Keratinocyte (primary cell): Measurements from ENCODE around the gene ENGASE. TPM values are rescaled to one million over a fixed set of nuclear protein-coding genes. Genes with fewer than 3 reads are reported as not detected.

Source experiments
- DNase-seq: peaks from one replicate; pipeline ENCODE4 v3.0.0-alpha.2; 2011; ENCODE audit warnings: low read depth, missing footprints, low spot score
- FAIRE-seq: peaks from 2 replicates; lab custom pipeline; 2011; peaks lifted over from hg19 to GRCh38; lab: Jason Lieb, UNC
- H2AFZ ChIP-seq: 2 replicates; pipeline ENCODE4 v1.6.0; 2012; ENCODE audit warnings: low read length, control low read depth, inconsistent platforms; ENCODE audit not compliant: control insufficient read depth
- H3K27ac ChIP-seq: 2 replicates; pipeline ENCODE4 v1.5.1; 2011; ENCODE audit warnings: low read length; ENCODE audit not compliant: control insufficient read depth, insufficient read depth
- H3K27me3 ChIP-seq: 3 replicates; pipeline ENCODE4 v1.6.0; 2011; ENCODE audit warnings: low read length; ENCODE audit not compliant: control insufficient read depth, insufficient read depth; ENCODE audit errors: extremely low read depth
- H3K36me3 ChIP-seq, 2 experiments: 2 replicates in 1 of 2; 3 replicates in 1 of 2; pipeline ENCODE4 v1.5.1; 2011; ENCODE audit warnings: low read length in 2 of 2, mild to moderate bottlenecking in 1 of 2; ENCODE audit not compliant: control insufficient read depth in 2 of 2, insufficient read depth in 2 of 2; ENCODE audit errors: extremely low read depth in 1 of 2
- H3K4me1 ChIP-seq: 3 replicates; pipeline ENCODE4 v1.5.1; 2011; ENCODE audit warnings: low read length; ENCODE audit not compliant: control insufficient read depth, insufficient read depth; ENCODE audit errors: extremely low read depth
- H3K4me2 ChIP-seq: 3 replicates; pipeline ENCODE4 v1.6.0; 2011; ENCODE audit warnings: low read depth, low read length; ENCODE audit not compliant: control insufficient read depth, insufficient read depth; ENCODE audit errors: extremely low read depth
- H3K4me3 ChIP-seq, 3 experiments: fragments of 200-600 bp in 1 of 3; sonication (generic) in 1 of 3; 2 replicates in 2 of 3; 3 replicates in 1 of 3; pipeline ENCODE4 v1.5.1; 2011 to 2016; ENCODE audit warnings: low read length in 3 of 3, mild to moderate bottlenecking in 3 of 3, control low read depth in 2 of 3, inconsistent platforms in 1 of 3, low read depth in 1 of 3, mixed read lengths in 1 of 3, mixed run types in 1 of 3, moderate library complexity in 1 of 3; ENCODE audit not compliant: control insufficient read depth in 2 of 3, insufficient read depth in 2 of 3; ENCODE audit errors: extremely low read depth in 1 of 3
- H3K79me2 ChIP-seq: 2 replicates; pipeline ENCODE4 v1.6.0; 2012; ENCODE audit warnings: low read length; ENCODE audit not compliant: control insufficient read depth, insufficient read depth
- H3K9ac ChIP-seq: 3 replicates; pipeline ENCODE4 v1.6.0; 2011; ENCODE audit warnings: low read length; ENCODE audit not compliant: control insufficient read depth, insufficient read depth; ENCODE audit errors: extremely low read depth
- H3K9me1 ChIP-seq: 3 replicates; pipeline ENCODE4 v1.6.0; 2011; ENCODE audit warnings: low read length; ENCODE audit not compliant: control insufficient read depth, insufficient read depth; ENCODE audit errors: extremely low read depth
- H3K9me3 ChIP-seq: 2 replicates; pipeline ENCODE4 v1.5.1; 2012; ENCODE audit warnings: low read depth, low read length; ENCODE audit not compliant: control insufficient read depth
- H4K20me1 ChIP-seq: 3 replicates; pipeline ENCODE4 v1.6.0; 2011; ENCODE audit warnings: low read length; ENCODE audit not compliant: control insufficient read depth, insufficient read depth; ENCODE audit errors: extremely low read depth
- EZH2 ChIP-seq: IDR thresholded peaks from one replicate; pipeline ENCODE4 v1.6.1; 2012; ENCODE audit warnings: inconsistent platforms, mild to moderate bottlenecking, low read length, moderate library complexity
- dilution Hi-C: fragments of 300-500 bp; cut with MboI; formaldehyde crosslinking; loops from one replicate; pipeline ENCODE4 v1.7.0; 2020; ENCODE audit warnings: low sequenced_read_pairs; ENCODE audit not compliant: extremely low pct_ligation_motif_present
- polyA plus RNA-seq, 5 experiments: library from polyadenylated mRNA; depleted of rRNA in 3 of 5; stranded (reverse) in 3 of 5; stranded (forward) in 1 of 5; unstranded in 1 of 5; fragments of >200 nt; gene quantifications; 1 replicate in 1 of 5; 2 replicates in 3 of 5; 3 replicates in 1 of 5; pipeline versions ENCODE4 v1.2.1 to v1.2.3, GENCODE V29; 2011 to 2012; ENCODE audit warnings: missing spikeins in 2 of 5, low read depth in 1 of 5, low replicate concordance in 1 of 5
- TF ChIP-seq, protein P1 (sequence below), 3 experiments: IDR thresholded peaks in 1 of 3; conservative IDR thresholded peaks in 1 of 3; optimal IDR thresholded peaks in 1 of 3; 2 replicates in 2 of 3; 3 replicates in 1 of 3; pipeline versions ENCODE3 to v1.5.1; 2011; ENCODE audit warnings: low read length in 3 of 3, mild to moderate bottlenecking in 3 of 3, moderate library complexity in 2 of 3, control low read depth in 1 of 3, inconsistent platforms in 1 of 3; ENCODE audit not compliant: insufficient read depth in 2 of 3; ENCODE audit errors: extremely low read depth in 1 of 3

ENGASE gene
- polyA plus RNA-seq, 1 donor (not counting 4 experiments of a cell fraction or from before 2014, with no cell fraction given), result 6.6 TPM

DNA sequence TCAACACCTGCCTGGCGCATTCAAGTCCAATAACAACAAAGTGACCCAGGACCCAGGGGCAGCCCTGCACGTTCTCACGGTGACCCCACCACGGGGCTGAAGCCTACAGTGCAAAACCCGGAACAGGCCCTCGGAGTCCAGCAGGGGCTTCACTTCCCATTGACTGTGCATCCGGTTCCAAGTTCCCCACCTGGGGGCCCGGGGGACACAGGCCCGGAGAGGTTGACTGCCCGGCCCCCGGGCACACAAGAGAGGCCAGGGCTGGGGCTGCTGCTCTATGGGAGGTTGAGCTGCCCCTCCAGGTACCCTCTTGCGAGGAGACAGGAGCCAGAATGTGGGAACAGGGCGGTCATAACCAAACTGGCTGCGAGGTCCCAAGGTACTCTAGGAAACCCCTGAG is 31.3 kb downstream of the ENGASE start:
- Histone ChIP-seq H4K20me1 (no peaks in the 10 kb centered on the region), H3K27ac (no peak overlapping the region), H3K36me3 (no peaks in the 10 kb centered on the region), H3K4me2 (no peak overlapping the region), H3K9me1 (no peaks in the 10 kb centered on the region), H3K4me3 (no peak overlapping the region), H3K9ac (no peak overlapping the region), H3K9me3 (no peaks in the 10 kb centered on the region), H3K27me3 (peaks cover 72% of the 10 kb centered on the region), H3K4me1 (no peaks in the 10 kb centered on the region), H2AFZ (no peak overlapping the region), H3K79me2 (no peaks in the 10 kb centered on the region)
- TF ChIP-seq, protein P1, sequence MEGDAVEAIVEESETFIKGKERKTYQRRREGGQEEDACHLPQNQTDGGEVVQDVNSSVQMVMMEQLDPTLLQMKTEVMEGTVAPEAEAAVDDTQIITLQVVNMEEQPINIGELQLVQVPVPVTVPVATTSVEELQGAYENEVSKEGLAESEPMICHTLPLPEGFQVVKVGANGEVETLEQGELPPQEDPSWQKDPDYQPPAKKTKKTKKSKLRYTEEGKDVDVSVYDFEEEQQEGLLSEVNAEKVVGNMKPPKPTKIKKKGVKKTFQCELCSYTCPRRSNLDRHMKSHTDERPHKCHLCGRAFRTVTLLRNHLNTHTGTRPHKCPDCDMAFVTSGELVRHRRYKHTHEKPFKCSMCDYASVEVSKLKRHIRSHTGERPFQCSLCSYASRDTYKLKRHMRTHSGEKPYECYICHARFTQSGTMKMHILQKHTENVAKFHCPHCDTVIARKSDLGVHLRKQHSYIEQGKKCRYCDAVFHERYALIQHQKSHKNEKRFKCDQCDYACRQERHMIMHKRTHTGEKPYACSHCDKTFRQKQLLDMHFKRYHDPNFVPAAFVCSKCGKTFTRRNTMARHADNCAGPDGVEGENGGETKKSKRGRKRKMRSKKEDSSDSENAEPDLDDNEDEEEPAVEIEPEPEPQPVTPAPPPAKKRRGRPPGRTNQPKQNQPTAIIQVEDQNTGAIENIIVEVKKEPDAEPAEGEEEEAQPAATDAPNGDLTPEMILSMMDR (optimal IDR thresholded peaks at IDR 0.05 in 1 of 3, IDR thresholded peaks at IDR 0.05 in 1 of 3, conservative IDR thresholded peaks at IDR 0.05 in 1 of 3; ENCODE audit: extremely low read depth in 1 of 3, insufficient read depth in 2 of 3, low read length in 3 of 3), result no peak
- no peak for TF ChIP-seq EZH2
- dilution Hi-C loops, result no loop called here
- DNase-seq (no peak), FAIRE-seq (no peak)

DNA sequence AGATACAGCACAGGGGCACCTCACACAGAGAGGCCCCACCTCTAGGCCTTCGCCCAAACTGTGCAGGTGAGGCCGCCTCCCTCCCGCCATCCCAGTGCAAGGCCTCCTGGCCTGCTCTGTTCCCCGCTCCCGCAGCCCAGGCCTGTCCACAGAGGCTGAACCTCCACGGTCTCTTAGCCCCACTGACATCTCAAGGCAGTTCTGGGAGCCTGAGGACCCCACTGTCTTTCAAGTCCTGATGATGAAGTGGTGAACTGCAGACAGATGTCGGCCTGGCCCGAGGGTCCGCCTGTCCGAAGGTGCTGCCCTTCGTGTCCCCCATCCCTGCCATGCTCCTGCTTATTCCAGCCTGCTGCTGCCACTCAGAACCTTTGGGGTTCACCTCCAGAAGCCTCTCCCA is 32.3 kb downstream of the ENGASE start:
- Histone ChIP-seq H3K27me3 (peaks cover 71% of the 10 kb centered on the region), H3K9me1 (no peaks in the 10 kb centered on the region), H3K36me3 (no peaks in the 10 kb centered on the region)

More for the DNA sequence above, 32.3 kb downstream of the ENGASE start:
- H3K4me1 ChIP-seq, result no peaks in the 10 kb centered on the region
- TF ChIP-seq, protein P1 (optimal IDR thresholded peaks at IDR 0.05 in 1 of 3, IDR thresholded peaks at IDR 0.05 in 1 of 3, conservative IDR thresholded peaks at IDR 0.05 in 1 of 3; ENCODE audit: extremely low read depth in 1 of 3, insufficient read depth in 2 of 3, low read length in 3 of 3), result no peak
- TF ChIP-seq EZH2, result no peak
- FAIRE-seq (no peak), DNase-seq (no peak)
- dilution Hi-C loops, result no loop called here
- H2AFZ ChIP-seq, result no peak overlapping the region
- H3K9ac ChIP-seq, result no peak overlapping the region
- no peak overlapping the region for H3K4me3 ChIP-seq
- H4K20me1 ChIP-seq, result no peaks in the 10 kb centered on the region
- no peak overlapping the region for H3K4me2 ChIP-seq
- H3K79me2 ChIP-seq, result no peaks in the 10 kb centered on the region
- no peaks in the 10 kb centered on the region for H3K9me3 ChIP-seq
- no peak overlapping the region for H3K27ac ChIP-seq
